Pericardium fibroblast (primary cell): ENCODE results near the gene OR2AG1. TPM values are rescaled to one million over a fixed set of nuclear protein-coding genes. Genes with fewer than 3 reads are reported as not detected.

Experiments
- total RNA-seq: library from RNA; depleted of rRNA; stranded (reverse); fragments of >200 nt; gene quantifications from 2 replicates; pipeline ENCODE4 v1.2.3, GENCODE V29; 2015

The OR2AG1 gene
- not detected in 2 replicates for total RNA-seq

DNA sequence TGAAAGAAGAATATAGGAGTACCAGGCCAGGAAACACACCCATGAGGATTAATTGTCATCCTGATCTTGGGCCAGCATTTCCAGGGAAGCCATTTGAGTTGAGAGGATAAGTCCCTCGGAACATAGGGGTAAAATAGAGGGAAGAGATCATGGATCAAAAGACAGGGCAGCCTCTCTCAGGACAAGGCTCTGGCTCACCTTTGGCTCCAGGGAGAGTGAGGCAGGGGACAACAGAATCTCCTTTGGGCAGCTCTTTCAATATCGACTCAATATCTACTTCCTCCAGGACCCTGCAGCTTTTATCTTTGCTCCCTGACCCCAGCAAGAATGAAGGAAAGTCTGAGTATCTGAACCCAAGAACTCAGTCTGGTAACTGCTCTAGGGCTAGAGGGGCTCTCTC lies at the start of gene OR2AG1:
Gene OR2AG1, plus strand, starts transcription at position 301 of the 400 bp plus-strand sequence. CDS start 2,018 bp downstream, outside the sequence.

DNA sequence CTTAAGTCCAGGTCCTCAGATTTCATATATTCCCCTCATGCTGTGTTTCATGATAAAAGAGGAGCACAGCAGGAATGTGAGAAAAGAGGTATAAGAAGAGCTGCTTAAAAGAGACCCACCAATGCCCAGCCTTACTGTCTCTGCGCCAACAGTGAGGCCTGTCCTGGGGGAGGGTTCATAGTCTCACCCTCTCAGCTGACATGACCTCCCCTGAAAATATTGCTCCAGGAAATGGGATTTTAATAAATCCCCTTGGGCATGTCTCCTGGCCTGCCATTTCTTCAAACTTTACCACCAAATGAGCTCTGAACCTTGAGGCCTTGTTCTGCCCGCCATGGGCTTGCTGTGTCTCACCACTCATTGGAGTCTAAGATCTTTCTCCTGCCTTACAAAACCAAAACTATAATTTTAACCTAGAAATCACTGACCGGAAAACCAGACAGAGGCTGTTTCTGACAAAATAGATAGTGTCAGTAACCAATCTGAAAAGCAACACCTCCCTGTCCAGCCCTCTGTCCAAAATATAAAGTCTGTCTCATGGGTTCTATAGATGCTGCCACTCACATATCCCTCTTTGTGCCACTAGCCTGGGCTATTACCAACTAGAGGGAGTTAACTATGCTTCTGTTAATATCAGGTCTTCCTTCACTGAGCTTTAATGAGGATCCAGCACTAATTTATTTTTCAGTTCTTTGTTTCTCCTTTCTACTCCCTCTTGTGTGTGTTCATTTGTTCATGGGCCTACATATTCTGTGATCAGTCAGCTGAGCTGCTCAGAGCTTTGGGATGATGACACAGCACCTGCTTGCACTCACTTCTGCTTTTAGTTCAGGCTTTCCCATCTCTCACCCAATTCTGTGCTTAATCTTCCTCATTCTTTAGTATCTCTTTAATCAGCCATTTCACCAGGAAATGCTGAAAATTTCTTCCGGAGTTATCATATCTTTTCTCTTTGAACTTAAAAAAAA lies 10.6 kb upstream of the OR2AG1 start, which contains the start of gene OR2AG2:
Gene OR2AG2, minus strand, starts transcription at position 51 of the 968 bp plus-strand sequence. CDS start 3,019 bp downstream, outside the sequence.

DNA sequence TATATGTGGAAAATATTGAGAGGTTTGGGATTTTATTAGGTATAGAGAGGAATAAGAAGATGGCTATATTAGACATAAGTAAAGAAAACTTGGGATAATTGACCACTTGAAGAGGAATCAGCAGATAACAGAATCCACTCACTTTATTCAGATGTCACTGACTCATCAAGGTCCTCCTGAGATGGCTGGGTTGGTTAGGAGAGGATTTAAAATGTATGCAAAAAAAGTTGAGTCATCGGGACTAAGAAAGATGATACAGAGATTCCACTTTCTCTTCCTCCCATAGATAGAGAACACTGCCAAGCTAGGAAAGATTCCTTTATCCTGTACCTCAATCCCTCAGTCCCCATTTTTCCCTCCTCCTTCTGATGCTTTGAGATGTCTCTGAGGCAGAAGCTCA lies 16.6 kb downstream of the OR2AG1 start, which contains the start of gene OR6A2:
Gene OR6A2, minus strand, starts transcription at position 288 of the 400 bp plus-strand sequence. CDS start 3,981 bp downstream, outside the sequence.

Other genes starting within 250 kb of the OR2AG1 start
- 3.3 and 7.6 TPM in 2 replicates for gene RRP8, start 179.4 kb upstream of the OR2AG1 start, total RNA-seq
- gene ILK, start 179.2 kb upstream of the OR2AG1 start, total RNA-seq = 101 and 178 TPM in 2 replicates
- 113 and 151 TPM in 2 replicates for gene TAF10, start 170.8 kb upstream of the OR2AG1 start, total RNA-seq
- gene TPP1, start 163.6 kb upstream of the OR2AG1 start, total RNA-seq = 40.1 and 46.0 TPM in 2 replicates
- gene DCHS1, start 127.2 kb upstream of the OR2AG1 start, total RNA-seq = 2.3 TPM in 2 replicates
- gene MRPL17, start 99.7 kb upstream of the OR2AG1 start, total RNA-seq = 25.2 and 44.6 TPM in 2 replicates
- not detected in 2 replicates for gene OR2AG2, start 11.0 kb upstream of the OR2AG1 start, total RNA-seq
- gene OR6A2, start 16.7 kb downstream of the OR2AG1 start, total RNA-seq = not detected in 2 replicates
- gene OR10A5, start 62.7 kb downstream of the OR2AG1 start, total RNA-seq = not detected in 2 replicates
- not detected in 2 replicates for gene OR10A2, start 80.0 kb downstream of the OR2AG1 start, total RNA-seq
- not detected in 2 replicates for gene OR10A4, start 93.6 kb downstream of the OR2AG1 start, total RNA-seq
- 3.1 TPM in 1 of 2 replicates, not detected in the other for gene OR2D2, start 109.5 kb downstream of the OR2AG1 start, total RNA-seq
- gene OR2D3, start 138.0 kb downstream of the OR2AG1 start, total RNA-seq = not detected in 2 replicates
- gene ZNF215, start 143.4 kb downstream of the OR2AG1 start, total RNA-seq = 1.5 and 2.5 TPM in 2 replicates
- gene ZNF214, start 237.3 kb downstream of the OR2AG1 start, total RNA-seq = 0.70 and 2.0 TPM in 2 replicates
- not detected in 2 replicates for gene NLRP14, start 237.5 kb downstream of the OR2AG1 start, total RNA-seq